Activated T-cell treated with anti-CD3 and anti-CD28 coated beads, Interleukin-2, amount 50 U/mL, for 1 hour (primary cell): ENCODE results near the gene PRDM10.

Source experiments
- DNase-seq: peaks from one replicate; pipeline ENCODE4 v3.0.0-alpha.2; 2020

Gene PRDM10

GRCh38 chr11:129939510-129939909, 63.1 kb downstream of the PRDM10 start:
- no peak for DNase-seq

- no peak for DNase-seq
Measured at GRCh38 chr11:129938764-129939163, 63.9 kb downstream of the PRDM10 start.

DNA sequence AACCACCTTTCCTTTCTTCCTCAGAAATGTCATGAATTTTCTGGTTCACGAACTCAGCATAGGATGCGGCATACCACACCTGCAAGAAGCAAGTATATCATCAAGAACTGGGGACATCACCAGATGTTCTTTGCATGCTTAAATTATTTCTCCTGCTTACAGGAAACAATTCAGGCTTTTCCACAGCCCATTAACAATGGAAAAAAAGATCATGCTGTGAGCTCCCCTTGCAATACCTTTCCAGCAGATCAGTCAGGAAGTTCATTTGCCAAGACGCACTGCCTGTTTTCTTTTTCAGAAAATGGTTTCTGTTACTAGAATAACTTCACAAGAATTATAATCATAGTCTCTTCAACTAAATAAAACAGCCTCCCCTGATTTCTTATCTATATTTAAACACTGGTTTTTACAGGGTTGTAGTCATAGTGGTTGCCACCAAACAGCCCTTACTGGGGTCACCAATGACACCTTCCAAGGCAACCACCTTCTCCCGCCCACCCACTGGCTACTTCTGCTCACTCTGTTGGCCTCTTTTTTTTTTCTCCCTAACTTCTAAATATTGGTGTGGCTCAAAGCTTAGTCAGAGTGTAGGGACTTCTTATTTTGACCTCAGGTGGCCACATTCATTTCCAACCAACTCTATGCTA, 64.9 kb downstream of the PRDM10 start:
- DNase-seq, result no peak

DNA sequence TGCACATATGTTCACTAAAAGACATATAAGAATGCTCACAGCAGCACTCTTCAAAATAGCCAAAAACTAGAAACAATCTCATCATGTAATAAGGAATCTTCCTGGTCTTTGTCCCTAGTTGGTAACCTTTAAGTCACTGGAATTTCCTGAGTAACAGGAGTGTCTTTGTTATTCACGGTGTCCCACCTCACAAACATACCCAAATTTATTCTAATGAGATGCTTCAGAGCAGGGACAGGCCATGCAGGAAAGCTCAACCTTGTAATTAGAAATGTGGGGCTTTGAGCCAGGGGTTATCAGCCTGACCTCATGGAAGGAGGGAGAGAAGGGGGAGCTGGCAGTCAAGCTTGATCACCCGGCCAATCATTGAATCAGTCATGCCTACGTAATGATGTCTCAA, 66.9 kb downstream of the PRDM10 start:
- no peak for DNase-seq

GRCh38 chr11:129933891-129934290, 68.7 kb downstream of the PRDM10 start:
- no peak for DNase-seq

DNA sequence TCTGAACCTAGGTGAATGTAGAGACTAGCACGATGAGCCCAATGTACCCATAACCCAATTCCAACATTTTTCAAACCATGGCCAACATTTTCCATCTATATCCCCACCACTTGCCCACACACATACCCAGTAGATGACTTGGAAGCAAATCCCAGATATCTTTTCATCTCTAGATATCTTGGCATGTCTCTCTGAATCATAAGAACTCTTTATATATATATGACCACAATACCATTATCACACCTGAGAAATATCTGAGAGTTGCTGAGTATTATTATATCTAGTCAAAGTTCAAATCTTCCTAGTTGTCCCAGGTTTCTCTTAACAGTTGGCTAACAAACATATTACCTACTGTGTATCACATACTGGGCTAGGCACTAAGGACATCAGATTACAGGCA, 69.4 kb downstream of the PRDM10 start:
- no peak for DNase-seq

DNA sequence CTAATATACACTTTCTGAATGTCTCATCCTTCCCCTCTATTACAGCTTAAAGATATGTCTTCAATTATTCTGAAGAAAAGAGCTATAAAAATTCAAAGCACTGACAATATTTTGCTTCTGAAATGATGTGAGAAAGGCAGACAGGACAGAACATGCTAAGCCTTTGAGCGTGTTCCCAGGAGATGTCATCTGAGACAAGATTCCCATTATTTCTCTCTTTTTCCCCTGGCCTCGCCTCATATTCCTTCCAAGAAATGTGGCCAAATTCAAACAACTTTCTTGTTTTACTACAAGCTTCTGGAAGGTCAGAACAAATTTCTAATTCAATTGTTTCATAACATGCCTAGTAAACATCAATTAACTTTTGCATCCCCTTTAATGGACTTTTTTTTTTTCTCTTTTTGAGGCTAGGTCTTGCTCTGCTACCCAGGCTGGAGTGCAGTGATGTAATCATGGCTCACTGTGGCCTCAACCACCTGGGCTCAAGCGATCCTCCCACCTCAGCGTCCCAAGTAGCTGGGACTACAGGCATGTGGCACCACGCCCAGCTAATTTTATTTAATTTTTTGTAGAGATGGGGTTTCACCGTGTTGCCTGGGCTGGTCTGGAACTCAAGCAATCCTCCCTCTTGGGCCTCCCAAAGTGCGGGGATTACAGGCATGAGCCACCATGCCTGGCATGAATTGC, 70.1 kb downstream of the PRDM10 start:
- no peak for DNase-seq

- DNase-seq, result no peak
Measured at GRCh38 chr11:129930743-129931142, 71.9 kb downstream of the PRDM10 start.

DNA sequence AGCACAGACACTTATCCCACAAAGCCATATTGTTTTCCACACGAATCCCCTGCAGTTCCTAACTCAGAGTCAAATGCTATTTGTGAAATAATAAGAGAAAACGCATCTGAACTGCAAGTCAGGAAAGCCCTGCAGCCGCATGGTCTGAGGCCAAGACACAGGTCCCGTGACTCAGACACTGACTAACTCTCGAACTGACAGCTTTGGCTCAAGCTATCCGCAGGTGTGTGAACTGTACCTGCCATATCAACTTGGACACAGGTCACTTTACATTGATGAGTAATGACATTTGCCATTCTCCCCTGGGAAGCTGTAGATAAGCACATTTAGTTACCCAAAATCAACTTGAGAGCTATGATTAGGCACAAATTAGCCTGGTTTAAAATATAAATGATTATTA, 72.3 kb downstream of the PRDM10 start:
- DNase-seq, result no peak

DNA sequence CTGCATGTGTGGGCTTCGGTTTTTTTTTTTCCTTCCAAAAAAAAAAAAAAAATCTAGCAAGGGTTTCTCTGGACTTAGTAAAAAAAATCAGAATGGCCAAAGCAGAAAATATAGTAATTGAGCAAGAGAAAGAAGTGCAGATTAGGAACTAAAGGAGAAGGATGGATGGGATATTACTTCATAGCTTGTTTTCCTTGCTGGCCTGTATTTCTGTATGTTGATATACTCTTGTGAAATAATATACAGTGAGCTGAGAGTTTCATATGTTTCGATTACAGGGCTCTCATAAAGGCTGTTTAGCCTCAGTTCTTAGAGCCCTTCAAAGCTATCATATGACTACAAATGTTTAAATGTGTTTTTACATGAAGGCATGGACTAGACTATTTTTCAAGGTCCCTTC, 72.9 kb downstream of the PRDM10 start:
- DNase-seq, result no peak

DNA sequence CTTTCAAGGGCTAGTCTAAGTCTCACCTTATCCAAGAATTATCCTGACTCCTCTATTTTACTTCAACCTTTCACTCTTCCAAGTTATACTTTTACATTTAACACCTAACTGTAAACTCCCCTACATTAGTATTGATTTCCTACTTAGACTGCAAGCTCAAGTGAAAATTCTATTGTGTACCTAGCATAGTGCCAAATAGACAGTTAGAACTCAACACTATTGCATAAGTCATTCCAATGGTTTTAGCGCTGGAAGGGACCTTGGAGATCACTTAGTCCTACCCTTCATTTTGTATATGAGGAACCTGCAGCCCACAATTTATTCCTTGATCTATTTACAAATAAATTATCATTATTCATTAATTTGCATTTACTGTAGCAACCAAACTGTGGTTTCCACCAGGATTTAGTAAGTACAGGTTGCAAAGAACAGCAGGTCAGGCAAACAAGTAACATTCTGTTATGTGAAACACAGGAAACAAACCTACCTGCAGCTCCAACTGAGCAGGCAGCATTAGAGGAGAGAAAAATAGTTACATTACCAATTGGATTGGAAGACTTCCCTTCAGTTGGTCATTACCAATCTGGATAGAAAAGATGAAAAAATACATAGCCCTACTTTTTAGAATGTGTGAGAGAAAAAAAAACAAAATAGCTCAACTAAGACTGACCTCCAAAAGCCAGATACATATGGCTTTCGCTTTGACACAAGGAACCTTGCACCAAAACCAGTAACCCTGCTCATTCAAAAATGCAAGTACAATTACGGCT, 73.5 kb downstream of the PRDM10 start:
- no peak for DNase-seq

- DNase-seq, result no peak
Measured at GRCh38 chr11:129922674-129923073, 80.0 kb downstream of the PRDM10 start.

GRCh38 chr11:129918361-129918760, 84.3 kb downstream of the PRDM10 start:
- no peak for DNase-seq

DNA sequence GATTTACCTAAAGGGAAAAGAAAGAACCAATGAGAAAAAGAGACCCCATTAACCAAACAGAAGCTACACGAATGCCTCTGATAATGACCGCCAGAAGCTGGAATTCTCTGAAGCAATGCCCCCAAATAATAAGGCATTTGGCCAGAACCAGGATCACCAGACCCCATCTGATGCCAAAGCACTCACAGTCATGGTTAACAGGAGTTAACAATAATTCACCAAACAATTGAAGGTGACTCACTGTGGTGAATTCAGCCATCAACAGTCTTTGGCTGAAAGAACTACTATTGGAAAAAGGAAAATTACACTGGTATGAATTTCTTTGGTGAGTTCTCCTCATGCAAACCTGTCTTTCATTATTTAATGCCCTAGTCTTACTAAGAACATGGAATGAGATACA, 85.4 kb downstream of the PRDM10 start:
- DNase-seq, result no peak

GRCh38 chr11:129911298-129911697, 91.3 kb downstream of the PRDM10 start:
- DNase-seq, result no peak

GRCh38 chr11:129910360-129910759, 92.3 kb downstream of the PRDM10 start:
- DNase-seq, result no peak

DNA sequence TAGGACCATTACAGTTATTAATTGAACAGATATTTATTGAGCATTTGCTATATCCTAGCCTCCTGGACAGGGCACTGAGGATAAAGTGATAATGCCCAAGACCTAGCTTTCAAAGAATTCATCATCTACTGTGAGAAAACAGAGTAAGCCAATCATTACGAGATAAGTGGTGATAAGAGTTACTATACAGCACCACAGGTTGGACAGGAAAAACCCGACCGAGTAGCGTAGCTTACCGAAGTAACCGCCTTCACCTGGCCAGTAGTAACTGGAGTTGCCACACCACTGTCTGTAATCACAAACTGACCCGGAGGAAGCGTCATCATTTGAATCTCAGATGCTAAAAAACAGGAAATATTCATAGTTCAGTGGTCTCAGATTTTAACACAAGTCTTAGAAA, 97.2 kb downstream of the PRDM10 start:
- no peak for DNase-seq

GRCh38 chr11:129896062-129896461, 106.6 kb downstream of the PRDM10 start:
- DNase-seq, result no peak

DNA sequence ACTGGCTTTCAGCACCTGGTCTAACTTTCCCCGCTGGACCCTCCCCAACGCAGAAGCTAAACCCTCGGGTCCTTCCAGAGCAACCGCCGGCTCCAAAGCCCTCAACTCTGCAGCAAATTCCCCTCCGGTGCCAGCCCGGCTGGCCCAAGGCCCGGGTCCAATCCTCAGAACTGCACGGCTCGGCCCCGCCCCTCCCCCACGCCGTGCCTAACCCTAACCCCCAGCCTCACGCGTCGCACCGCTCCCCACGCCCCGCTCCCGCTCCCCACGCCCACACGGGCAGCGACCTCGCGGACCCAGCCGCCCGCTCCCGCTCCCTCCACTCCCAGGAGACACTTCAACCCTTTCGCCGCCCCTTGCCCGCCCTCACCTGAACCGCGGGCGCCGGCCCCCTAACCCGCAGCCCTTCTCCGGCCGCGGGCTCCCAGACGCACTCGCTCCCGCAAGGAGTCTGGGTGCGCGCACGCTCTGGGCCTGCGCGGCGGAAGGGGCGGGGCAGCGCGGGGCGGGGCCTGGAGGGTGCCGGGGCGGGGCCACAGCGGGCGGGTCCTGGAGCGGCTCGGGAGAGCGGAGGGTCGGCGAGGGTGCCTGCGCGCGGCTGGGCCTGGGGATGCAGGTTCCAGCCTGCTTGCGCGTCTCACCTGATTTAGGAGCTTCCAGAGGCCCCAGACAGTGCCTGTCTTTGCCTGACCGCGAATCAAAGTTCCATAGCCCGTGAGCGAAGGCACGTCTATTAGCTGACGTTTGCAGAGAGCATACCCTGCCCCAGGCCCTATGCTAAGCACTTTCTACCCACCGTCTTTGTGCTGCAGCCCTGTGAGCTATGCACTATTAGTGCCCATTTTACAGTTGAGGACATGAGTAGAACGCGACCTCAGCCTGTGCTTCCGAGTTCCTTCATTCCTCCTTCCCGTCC, 107.3 kb downstream of the PRDM10 start, which contains the start of gene NFRKB:
NFRKB (minus strand) TSS at position 453 of the 916 bp plus-strand sequence. CDS start 2,729 bp downstream, outside the sequence.
- peak; percentile 93 for DNase-seq

GRCh38 chr11:129894278-129895125, 108.1 kb downstream of the PRDM10 start:
- no peak for DNase-seq

DNA sequence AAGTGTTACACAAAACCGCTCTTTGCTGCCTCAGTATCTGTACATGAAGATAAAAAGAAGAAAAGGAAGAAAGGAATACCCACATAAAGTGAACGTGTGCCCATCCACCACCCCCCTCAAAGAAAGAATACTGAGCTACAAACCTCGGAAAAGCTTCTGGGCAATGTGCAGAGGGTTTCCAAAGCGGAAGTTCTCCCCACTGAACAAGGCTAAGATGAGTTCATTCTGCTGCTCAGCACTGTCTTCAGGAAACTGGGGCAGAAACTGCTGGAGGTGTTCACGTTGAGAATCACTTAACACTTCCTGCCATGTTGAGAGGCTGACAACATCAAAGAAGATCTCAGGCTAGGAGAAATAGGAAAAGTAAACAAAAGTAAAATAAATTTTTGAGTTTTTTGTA, 114.2 kb downstream of the PRDM10 start:
- DNase-seq, result no peak

GRCh38 chr11:129885381-129885780, 117.3 kb downstream of the PRDM10 start:
- DNase-seq, result no peak
